HEK293 (cell line): ENCODE results near the gene CBX3.

Experiments
- GLIS1 ChIP-seq: fragments of 450-650 bp; formaldehyde crosslinking; IDR thresholded peaks from 2 replicates; pipeline ENCODE4 v1.5.1; 2016; ENCODE audit warnings: missing biosample characterization, missing genetic modification characterization
- KLF10 ChIP-seq: fragments of 450-650 bp; IDR thresholded peaks from 2 replicates; pipeline ENCODE4 v1.5.1; 2018; ENCODE audit warnings: missing biosample characterization, mild to moderate bottlenecking, missing genetic modification characterization
- KLF8 ChIP-seq: fragments of 450-650 bp; formaldehyde crosslinking; IDR thresholded peaks from 2 replicates; pipeline ENCODE4 v1.5.1; 2016; ENCODE audit warnings: missing biosample characterization, missing genetic modification characterization
- KLF9 ChIP-seq: fragments of 450-650 bp; formaldehyde crosslinking; IDR thresholded peaks from 2 replicates; pipeline ENCODE4 v1.5.1; 2016; ENCODE audit warnings: missing biosample characterization, missing genetic modification characterization, low read depth
- MZF1 ChIP-seq: fragments of 450-650 bp; formaldehyde crosslinking; IDR thresholded peaks from 2 replicates; pipeline ENCODE4 v1.5.1; 2017; ENCODE audit warnings: missing biosample characterization, missing genetic modification characterization, borderline replicate concordance
- SP2 ChIP-seq: fragments of 450-650 bp; formaldehyde crosslinking; IDR thresholded peaks from 2 replicates; pipeline ENCODE4 v1.5.1; 2016; ENCODE audit warnings: missing biosample characterization, missing genetic modification characterization
- SP3 ChIP-seq: fragments of 450-650 bp; formaldehyde crosslinking; IDR thresholded peaks from 2 replicates; pipeline ENCODE4 v1.5.1; 2016; ENCODE audit warnings: missing biosample characterization, missing genetic modification characterization
- SP7 ChIP-seq: fragments of 450-650 bp; formaldehyde crosslinking; IDR thresholded peaks from 2 replicates; pipeline ENCODE4 v1.5.1; 2016; ENCODE audit warnings: missing biosample characterization, missing genetic modification characterization
- YY2 ChIP-seq: fragments of 450-650 bp; formaldehyde crosslinking; IDR thresholded peaks from 2 replicates; pipeline ENCODE4 v1.5.1; 2016; ENCODE audit warnings: missing biosample characterization, missing genetic modification characterization
- ZBTB7A ChIP-seq: fragments of 450-650 bp; formaldehyde crosslinking; IDR thresholded peaks from 2 replicates; pipeline ENCODE4 v1.5.1; 2016; ENCODE audit warnings: low read depth, missing biosample characterization, missing genetic modification characterization
- ZEB2 ChIP-seq: fragments of 450-650 bp; formaldehyde crosslinking; IDR thresholded peaks from 2 replicates; pipeline ENCODE4 v1.5.1; 2016; ENCODE audit warnings: missing biosample characterization, missing genetic modification characterization
- ZNF335 ChIP-seq: fragments of 450-650 bp; formaldehyde crosslinking; conservative IDR thresholded peaks from 2 replicates; pipeline ENCODE4 v1.5.1; 2016; ENCODE audit warnings: missing biosample characterization, missing genetic modification characterization
- ZNF341 ChIP-seq: fragments of 450-650 bp; formaldehyde crosslinking; IDR thresholded peaks from 2 replicates; pipeline ENCODE4; 2016; ENCODE audit warnings: low read depth, missing biosample characterization, missing genetic modification characterization
- ZNF366 ChIP-seq: fragments of 450-650 bp; formaldehyde crosslinking; conservative IDR thresholded peaks from 2 replicates; pipeline ENCODE4 v1.5.1; 2016; ENCODE audit warnings: missing biosample characterization, missing genetic modification characterization
- ZNF501 ChIP-seq: fragments of 450-650 bp; formaldehyde crosslinking; IDR thresholded peaks from 2 replicates; pipeline ENCODE4 v1.5.1; 2016; ENCODE audit warnings: missing biosample characterization, missing genetic modification characterization
- ZNF529 ChIP-seq: fragments of 450-650 bp; formaldehyde crosslinking; IDR thresholded peaks from 2 replicates; pipeline ENCODE4 v1.5.1; 2017; ENCODE audit warnings: missing genetic modification characterization, missing biosample characterization; ENCODE audit not compliant: insufficient replicate concordance
- ZNF596 ChIP-seq: fragments of 450-650 bp; IDR thresholded peaks from 2 replicates; pipeline ENCODE4 v1.5.0; 2018; ENCODE audit warnings: missing biosample characterization, mild to moderate bottlenecking, missing genetic modification characterization, moderate library complexity
- TF ChIP-seq, protein P1 (sequence below): fragments of 450-650 bp; formaldehyde crosslinking; conservative IDR thresholded peaks from 2 replicates; pipeline ENCODE4 v1.5.1; 2016; ENCODE audit warnings: low read depth, missing biosample characterization, missing genetic modification characterization
- TF ChIP-seq, protein P2 (sequence below): fragments of 450-650 bp; formaldehyde crosslinking; IDR thresholded peaks from 2 replicates; pipeline ENCODE4 v1.5.1; 2016; ENCODE audit warnings: missing biosample characterization, missing genetic modification characterization
- TF ChIP-seq, protein P3 (sequence below): fragments of 450-650 bp; formaldehyde crosslinking; IDR thresholded peaks from 2 replicates; pipeline ENCODE4 v1.5.1; 2017; ENCODE audit warnings: missing biosample characterization, missing genetic modification characterization
- TF ChIP-seq, protein P4 (sequence below): fragments of 450-650 bp; formaldehyde crosslinking; IDR thresholded peaks from 2 replicates; pipeline ENCODE4 v1.5.1; 2017; ENCODE audit warnings: missing biosample characterization, missing genetic modification characterization
- TF ChIP-seq, protein P5 (sequence below): fragments of 450-650 bp; formaldehyde crosslinking; IDR thresholded peaks from 2 replicates; pipeline ENCODE4 v1.5.1; 2016; ENCODE audit warnings: missing biosample characterization, missing genetic modification characterization
- TF ChIP-seq, protein P6 (sequence below): fragments of 450-650 bp; formaldehyde crosslinking; IDR thresholded peaks from 2 replicates; pipeline ENCODE4 v1.5.1; 2017; ENCODE audit warnings: missing biosample characterization, missing genetic modification characterization
- TF ChIP-seq, protein P7 (sequence below): fragments of 450-650 bp; formaldehyde crosslinking; IDR thresholded peaks from 2 replicates; pipeline ENCODE4 v1.5.1; 2016; ENCODE audit warnings: missing biosample characterization, missing genetic modification characterization
- TF ChIP-seq, protein P8 (sequence below): fragments of 450-650 bp; formaldehyde crosslinking; IDR thresholded peaks from 2 replicates; pipeline ENCODE4 v1.5.1; 2017; ENCODE audit warnings: missing biosample characterization, missing genetic modification characterization

The CBX3 gene

DNA sequence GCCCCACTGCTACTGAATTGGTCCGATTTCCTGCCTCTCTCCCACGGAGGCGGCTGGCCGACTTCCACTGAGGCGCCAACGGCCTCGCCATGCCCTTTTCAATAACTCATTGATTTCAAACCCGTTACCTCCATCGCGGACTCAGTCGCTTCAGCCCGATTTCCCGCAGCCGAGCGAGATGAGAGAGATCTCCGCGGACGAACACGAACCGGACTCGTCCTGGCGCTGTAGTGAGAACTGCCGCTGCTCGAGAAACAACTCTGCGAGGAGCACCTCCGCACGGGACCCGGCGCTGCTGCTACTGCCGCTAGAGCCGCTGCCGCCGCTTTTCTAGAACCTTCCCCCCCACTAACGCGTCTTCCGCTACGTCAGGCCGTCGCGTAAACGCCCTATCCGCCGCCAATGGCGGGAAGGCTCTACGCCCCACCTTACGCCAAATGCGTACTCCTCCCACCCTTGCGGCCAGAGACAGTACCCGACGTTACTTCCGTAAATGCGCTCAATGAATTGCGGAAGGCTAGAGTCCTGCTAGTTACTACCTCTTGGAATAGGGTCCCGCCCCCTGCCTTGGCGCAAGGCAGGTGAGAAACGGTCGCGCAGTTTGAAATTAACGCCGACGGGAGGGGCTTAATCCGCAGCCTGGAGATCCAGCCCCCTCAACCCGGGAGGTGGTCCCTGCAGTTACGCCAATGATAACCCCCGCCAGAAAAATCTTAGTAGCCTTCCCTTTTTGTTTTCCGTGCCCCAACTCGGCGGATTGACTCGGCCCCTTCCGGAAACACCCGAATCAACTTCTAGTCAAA is 900 bp upstream of the CBX3 start, which contains the start of gene HNRNPA2B1 (continued):
- TF ChIP-seq ZBTB7A (tag by site-specific recombination), result no peak
- TF ChIP-seq, protein P1, sequence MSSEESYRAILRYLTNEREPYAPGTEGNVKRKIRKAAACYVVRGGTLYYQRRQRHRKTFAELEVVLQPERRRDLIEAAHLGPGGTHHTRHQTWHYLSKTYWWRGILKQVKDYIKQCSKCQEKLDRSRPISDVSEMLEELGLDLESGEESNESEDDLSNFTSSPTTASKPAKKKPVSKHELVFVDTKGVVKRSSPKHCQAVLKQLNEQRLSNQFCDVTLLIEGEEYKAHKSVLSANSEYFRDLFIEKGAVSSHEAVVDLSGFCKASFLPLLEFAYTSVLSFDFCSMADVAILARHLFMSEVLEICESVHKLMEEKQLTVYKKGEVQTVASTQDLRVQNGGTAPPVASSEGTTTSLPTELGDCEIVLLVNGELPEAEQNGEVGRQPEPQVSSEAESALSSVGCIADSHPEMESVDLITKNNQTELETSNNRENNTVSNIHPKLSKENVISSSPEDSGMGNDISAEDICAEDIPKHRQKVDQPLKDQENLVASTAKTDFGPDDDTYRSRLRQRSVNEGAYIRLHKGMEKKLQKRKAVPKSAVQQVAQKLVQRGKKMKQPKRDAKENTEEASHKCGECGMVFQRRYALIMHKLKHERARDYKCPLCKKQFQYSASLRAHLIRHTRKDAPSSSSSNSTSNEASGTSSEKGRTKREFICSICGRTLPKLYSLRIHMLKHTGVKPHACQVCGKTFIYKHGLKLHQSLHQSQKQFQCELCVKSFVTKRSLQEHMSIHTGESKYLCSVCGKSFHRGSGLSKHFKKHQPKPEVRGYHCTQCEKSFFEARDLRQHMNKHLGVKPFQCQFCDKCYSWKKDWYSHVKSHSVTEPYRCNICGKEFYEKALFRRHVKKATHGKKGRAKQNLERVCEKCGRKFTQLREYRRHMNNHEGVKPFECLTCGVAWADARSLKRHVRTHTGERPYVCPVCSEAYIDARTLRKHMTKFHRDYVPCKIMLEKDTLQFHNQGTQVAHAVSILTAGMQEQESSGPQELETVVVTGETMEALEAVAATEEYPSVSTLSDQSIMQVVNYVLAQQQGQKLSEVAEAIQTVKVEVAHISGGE, result peak; percentile 29; the same call in 1 of the 2 replicates
- TF ChIP-seq KLF10, result peak; percentile 91
- TF ChIP-seq, protein P2, sequence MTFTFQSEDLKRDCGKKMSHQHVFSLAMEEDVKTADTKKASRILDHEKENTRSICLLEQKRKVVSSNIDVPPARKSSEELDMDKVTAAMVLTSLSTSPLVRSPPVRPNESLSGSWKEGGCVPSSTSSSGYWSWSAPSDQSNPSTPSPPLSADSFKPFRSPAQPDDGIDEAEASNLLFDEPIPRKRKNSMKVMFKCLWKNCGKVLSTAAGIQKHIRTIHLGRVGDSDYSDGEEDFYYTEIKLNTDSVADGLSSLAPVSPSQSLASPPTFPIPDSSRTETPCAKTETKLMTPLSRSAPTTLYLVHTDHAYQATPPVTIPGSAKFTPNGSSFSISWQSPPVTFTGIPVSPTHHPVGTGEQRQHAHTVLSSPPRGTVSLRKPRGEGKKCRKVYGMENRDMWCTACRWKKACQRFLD (tag by site-specific recombination), result no peak
- TF ChIP-seq SP7 (tag by site-specific recombination), result 0 out of 2 replicates have a peak, but pooled peaks have one; percentile 18
- peak; percentile 86; the same call in 1 of the 2 replicates for TF ChIP-seq ZEB2 (tag by site-specific recombination)
- peak; percentile 85 for TF ChIP-seq SP2 (tag by site-specific recombination)
- peak; percentile 57 for TF ChIP-seq ZNF335 (tag by site-specific recombination)
- TF ChIP-seq, protein P3, sequence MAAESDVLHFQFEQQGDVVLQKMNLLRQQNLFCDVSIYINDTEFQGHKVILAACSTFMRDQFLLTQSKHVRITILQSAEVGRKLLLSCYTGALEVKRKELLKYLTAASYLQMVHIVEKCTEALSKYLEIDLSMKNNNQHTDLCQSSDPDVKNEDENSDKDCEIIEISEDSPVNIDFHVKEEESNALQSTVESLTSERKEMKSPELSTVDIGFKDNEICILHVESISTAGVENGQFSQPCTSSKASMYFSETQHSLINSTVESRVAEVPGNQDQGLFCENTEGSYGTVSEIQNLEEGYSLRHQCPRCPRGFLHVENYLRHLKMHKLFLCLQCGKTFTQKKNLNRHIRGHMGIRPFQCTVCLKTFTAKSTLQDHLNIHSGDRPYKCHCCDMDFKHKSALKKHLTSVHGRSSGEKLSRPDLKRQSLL (tag by site-specific recombination), result peak; percentile 72; the same call in 1 of the 2 replicates
- no peak for TF ChIP-seq MZF1 (tag by site-specific recombination)
- peak; percentile 98 for TF ChIP-seq KLF9 (tag by site-specific recombination)
- TF ChIP-seq SP3, result peak; percentile 89
- TF ChIP-seq, protein P4, sequence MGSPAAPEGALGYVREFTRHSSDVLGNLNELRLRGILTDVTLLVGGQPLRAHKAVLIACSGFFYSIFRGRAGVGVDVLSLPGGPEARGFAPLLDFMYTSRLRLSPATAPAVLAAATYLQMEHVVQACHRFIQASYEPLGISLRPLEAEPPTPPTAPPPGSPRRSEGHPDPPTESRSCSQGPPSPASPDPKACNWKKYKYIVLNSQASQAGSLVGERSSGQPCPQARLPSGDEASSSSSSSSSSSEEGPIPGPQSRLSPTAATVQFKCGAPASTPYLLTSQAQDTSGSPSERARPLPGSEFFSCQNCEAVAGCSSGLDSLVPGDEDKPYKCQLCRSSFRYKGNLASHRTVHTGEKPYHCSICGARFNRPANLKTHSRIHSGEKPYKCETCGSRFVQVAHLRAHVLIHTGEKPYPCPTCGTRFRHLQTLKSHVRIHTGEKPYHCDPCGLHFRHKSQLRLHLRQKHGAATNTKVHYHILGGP (tag by site-specific recombination), result no peak
- TF ChIP-seq KLF8 (tag by site-specific recombination), result peak; percentile 69
- TF ChIP-seq ZNF501, result peak; percentile 56; the same call in 1 of the 2 replicates
- TF ChIP-seq ZNF596, result peak; percentile 18; the same call in 1 of the 2 replicates
- TF ChIP-seq YY2 (tag by site-specific recombination), result 0 out of 2 replicates have a peak, but pooled peaks have one; percentile 9
- peak; percentile 83 for TF ChIP-seq ZNF341
- no peak for TF ChIP-seq ZNF366
- TF ChIP-seq, protein P5, sequence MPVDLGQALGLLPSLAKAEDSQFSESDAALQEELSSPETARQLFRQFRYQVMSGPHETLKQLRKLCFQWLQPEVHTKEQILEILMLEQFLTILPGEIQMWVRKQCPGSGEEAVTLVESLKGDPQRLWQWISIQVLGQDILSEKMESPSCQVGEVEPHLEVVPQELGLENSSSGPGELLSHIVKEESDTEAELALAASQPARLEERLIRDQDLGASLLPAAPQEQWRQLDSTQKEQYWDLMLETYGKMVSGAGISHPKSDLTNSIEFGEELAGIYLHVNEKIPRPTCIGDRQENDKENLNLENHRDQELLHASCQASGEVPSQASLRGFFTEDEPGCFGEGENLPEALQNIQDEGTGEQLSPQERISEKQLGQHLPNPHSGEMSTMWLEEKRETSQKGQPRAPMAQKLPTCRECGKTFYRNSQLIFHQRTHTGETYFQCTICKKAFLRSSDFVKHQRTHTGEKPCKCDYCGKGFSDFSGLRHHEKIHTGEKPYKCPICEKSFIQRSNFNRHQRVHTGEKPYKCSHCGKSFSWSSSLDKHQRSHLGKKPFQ (tag by site-specific recombination), result peak; percentile 81
- no peak for TF ChIP-seq ZNF529 (tag by site-specific recombination)
- TF ChIP-seq, protein P6, sequence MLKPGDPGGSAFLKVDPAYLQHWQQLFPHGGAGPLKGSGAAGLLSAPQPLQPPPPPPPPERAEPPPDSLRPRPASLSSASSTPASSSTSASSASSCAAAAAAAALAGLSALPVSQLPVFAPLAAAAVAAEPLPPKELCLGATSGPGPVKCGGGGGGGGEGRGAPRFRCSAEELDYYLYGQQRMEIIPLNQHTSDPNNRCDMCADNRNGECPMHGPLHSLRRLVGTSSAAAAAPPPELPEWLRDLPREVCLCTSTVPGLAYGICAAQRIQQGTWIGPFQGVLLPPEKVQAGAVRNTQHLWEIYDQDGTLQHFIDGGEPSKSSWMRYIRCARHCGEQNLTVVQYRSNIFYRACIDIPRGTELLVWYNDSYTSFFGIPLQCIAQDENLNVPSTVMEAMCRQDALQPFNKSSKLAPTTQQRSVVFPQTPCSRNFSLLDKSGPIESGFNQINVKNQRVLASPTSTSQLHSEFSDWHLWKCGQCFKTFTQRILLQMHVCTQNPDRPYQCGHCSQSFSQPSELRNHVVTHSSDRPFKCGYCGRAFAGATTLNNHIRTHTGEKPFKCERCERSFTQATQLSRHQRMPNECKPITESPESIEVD (tag by site-specific recombination), result no peak
- TF ChIP-seq, protein P7, sequence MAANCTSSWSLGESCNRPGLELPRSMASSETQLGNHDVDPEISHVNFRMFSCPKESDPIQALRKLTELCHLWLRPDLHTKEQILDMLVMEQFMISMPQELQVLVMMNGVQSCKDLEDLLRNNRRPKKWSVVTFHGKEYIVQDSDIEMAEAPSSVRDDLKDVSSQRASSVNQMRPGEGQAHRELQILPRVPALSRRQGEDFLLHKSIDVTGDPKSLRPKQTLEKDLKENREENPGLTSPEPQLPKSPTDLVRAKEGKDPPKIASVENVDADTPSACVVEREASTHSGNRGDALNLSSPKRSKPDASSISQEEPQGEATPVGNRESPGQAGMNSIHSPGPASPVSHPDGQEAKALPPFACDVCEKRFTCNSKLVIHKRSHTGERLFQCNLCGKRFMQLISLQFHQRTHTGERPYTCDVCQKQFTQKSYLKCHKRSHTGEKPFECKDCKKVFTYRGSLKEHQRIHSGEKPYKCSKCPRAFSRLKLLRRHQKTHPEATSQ (tag by site-specific recombination), result 0 out of 2 replicates have a peak, but pooled peaks have one; percentile 14
- TF ChIP-seq GLIS1 (tag by site-specific recombination), result peak; percentile 49; the same call in 1 of the 2 replicates
- TF ChIP-seq, protein P8, sequence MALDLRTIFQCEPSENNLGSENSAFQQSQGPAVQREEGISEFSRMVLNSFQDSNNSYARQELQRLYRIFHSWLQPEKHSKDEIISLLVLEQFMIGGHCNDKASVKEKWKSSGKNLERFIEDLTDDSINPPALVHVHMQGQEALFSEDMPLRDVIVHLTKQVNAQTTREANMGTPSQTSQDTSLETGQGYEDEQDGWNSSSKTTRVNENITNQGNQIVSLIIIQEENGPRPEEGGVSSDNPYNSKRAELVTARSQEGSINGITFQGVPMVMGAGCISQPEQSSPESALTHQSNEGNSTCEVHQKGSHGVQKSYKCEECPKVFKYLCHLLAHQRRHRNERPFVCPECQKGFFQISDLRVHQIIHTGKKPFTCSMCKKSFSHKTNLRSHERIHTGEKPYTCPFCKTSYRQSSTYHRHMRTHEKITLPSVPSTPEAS (tag by site-specific recombination), result no peak
